Caco-2 (cell line): Measurements from ENCODE around the gene DERA. TPM values are rescaled to one million over a fixed set of nuclear protein-coding genes. Genes with fewer than 3 reads are reported as not detected.

Experiments used
- BruUV-seq: library from RNA; stranded (reverse); fragments of 400-500 nt; replicated peaks from 2 replicates; lab custom pipeline; 2021; lab: Mats Ljungman, UMichigan
- CTCF ChIA-PET: fragments of 300-600 bp; sonication (Branson Sonifier 250); formaldehyde crosslinking; loops from one replicate; lab custom pipeline; 2022; ENCODE audit warnings: antibody characterized with exemption; lab: Charles Lee
- POLR2A ChIA-PET: fragments of 300-600 bp; sonication (Branson Sonifier 250); formaldehyde crosslinking; loops from one replicate; lab custom pipeline; 2022; ENCODE audit warnings: antibody characterized with exemption; lab: Charles Lee
- DNase-seq, 2 experiments: peaks; one replicate each; pipeline versions ENCODE4 v3.0.0 to v3.0.0-alpha.2; 2020 to 2022
- H3K27me3 ChIP-seq: replicated peaks from 2 replicates; pipeline ENCODE4 v1.6.0; 2011; ENCODE audit warnings: low read length; ENCODE audit not compliant: control insufficient read depth, insufficient read depth
- H3K36me3 ChIP-seq: 2 replicates; pipeline ENCODE4 v1.5.1; 2011; ENCODE audit warnings: low read length; ENCODE audit not compliant: control insufficient read depth, insufficient read depth
- H3K4me1 ChIP-seq: fragments of 250-450 bp; sonication (Bioruptor Pico); 2 replicates; pipeline ENCODE4 v1.5.1; 2020; ENCODE audit warnings: mild to moderate bottlenecking
- H3K4me3 ChIP-seq: 2 replicates; pipeline ENCODE4 v1.5.1; 2011; ENCODE audit warnings: low read depth, mild to moderate bottlenecking, control low read depth, low read length
- H3K9me3 ChIP-seq: fragments of 250-450 bp; sonication (Bioruptor Pico); 2 replicates; pipeline ENCODE4 v1.5.1; 2020; ENCODE audit warnings: mild to moderate bottlenecking, moderate library complexity
- H3K27ac Mint-ChIP-seq: one replicate; pipeline ENCODE4 v1.8.0; 2022; ENCODE audit warnings: mixed read lengths; ENCODE audit not compliant: unreplicated experiment
- H3K27me3 Mint-ChIP-seq: one replicate; pipeline ENCODE4 v1.8.0; 2022; ENCODE audit warnings: mixed read lengths; ENCODE audit not compliant: insufficient read depth, unreplicated experiment
- H3K36me3 Mint-ChIP-seq: one replicate; pipeline ENCODE4 v1.8.0; 2022; ENCODE audit warnings: mild to moderate bottlenecking, mixed read lengths; ENCODE audit not compliant: insufficient read depth, unreplicated experiment
- H3K4me1 Mint-ChIP-seq: one replicate; pipeline ENCODE4 v1.8.0; 2022; ENCODE audit warnings: low read depth, mixed read lengths; ENCODE audit not compliant: unreplicated experiment
- H3K4me3 Mint-ChIP-seq: one replicate; pipeline ENCODE4 v1.8.0; 2022; ENCODE audit warnings: mild to moderate bottlenecking, moderate library complexity, mixed read lengths; ENCODE audit not compliant: unreplicated experiment
- H3K9me3 Mint-ChIP-seq: one replicate; pipeline ENCODE4 v1.8.0; 2022; ENCODE audit warnings: mixed read lengths; ENCODE audit not compliant: unreplicated experiment
- CTCF ChIP-seq, 2 experiments: fragments of 200-600 bp in 1 of 2; IDR thresholded peaks; 1 replicate in 1 of 2; 2 replicates in 1 of 2; pipeline versions ENCODE4 v1.5.1 to v1.8.0; 2011 to 2022; ENCODE audit warnings: antibody characterized with exemption in 1 of 2, control low read depth in 1 of 2, inconsistent platforms in 1 of 2, low read depth in 1 of 2, low read length in 1 of 2, mild to moderate bottlenecking in 1 of 2, moderate library complexity in 1 of 2; ENCODE audit not compliant: insufficient read depth in 1 of 2, severe bottlenecking in 1 of 2, unreplicated experiment in 1 of 2
- intact Hi-C: fragments of 100-400 bp; cut with micrococcal nuclease; formaldehyde crosslinking; loops from one replicate; pipeline ENCODE4 v1.10.0; 2022; ENCODE audit not compliant: unreplicated experiment
- total RNA-seq: library from RNA; stranded (reverse); gene quantifications from 2 replicates; pipeline ENCODE4 v1.2.3, GENCODE V29; 2022

Gene DERA
- total RNA-seq, 1 experiment from 2014 or later: 86.4 TPM

DNA sequence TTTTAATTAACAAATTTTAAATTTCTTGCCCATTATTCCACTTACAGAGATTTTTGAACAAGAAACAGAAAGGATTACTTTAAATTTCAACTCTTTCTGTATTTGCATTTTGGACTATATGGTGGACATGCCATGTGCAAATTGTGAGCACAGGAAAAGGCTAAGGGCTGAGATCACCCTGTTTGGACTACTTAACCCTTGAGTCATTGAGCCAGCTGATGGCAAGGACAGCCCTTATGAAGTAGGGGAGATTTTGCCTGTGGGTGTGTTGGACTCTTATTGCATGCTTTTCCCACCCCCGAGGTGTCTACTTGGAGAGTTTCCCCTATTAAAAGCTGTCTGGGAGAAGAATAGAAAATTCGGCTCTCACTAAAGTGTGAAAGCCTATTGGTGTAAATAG lies 17.2 kb downstream of the DERA start:
- H3K36me3 ChIP-seq: no peaks in the 10 kb centered on the region
- POLR2A ChIA-PET: no interaction called here
- no peaks in the 10 kb centered on the region for H3K27me3 ChIP-seq
- no peaks in the 10 kb centered on the region for H3K9me3 ChIP-seq
- Mint-ChIP-seq H3K27me3 (no peaks in the 10 kb centered on the region), H3K4me3 (no peak overlapping the region), H3K27ac (no peak overlapping the region), H3K36me3 (peaks cover 5% of the 10 kb centered on the region), H3K4me1 (peaks cover 31% of the 10 kb centered on the region), H3K9me3 (no peaks in the 10 kb centered on the region)
- intact Hi-C loops: no loop called here
- no peak overlapping the region for H3K4me3 ChIP-seq
- TF ChIP-seq CTCF (IDR thresholded peaks at IDR 0.05; ENCODE audit: insufficient read depth in 1 of 2, low read depth in 1 of 2, low read length in 1 of 2, severe bottlenecking in 1 of 2, unreplicated experiment in 1 of 2): no peak
- CTCF ChIA-PET: no interaction called here
- no peak for DNase-seq
- H3K4me1 ChIP-seq: peaks cover 17% of the 10 kb centered on the region
- no TSS peak for BruUV-seq

GRCh38 chr12:15928870-15929571 lies 17.9 kb downstream of the DERA start:
- H3K27ac Mint-ChIP-seq: no peak overlapping the region
- H3K4me1 Mint-ChIP-seq: peaks cover 31% of the 10 kb centered on the region
- no peak for DNase-seq
- no TSS peak for BruUV-seq
- H3K4me3 ChIP-seq: no peak overlapping the region
- no peak for TF ChIP-seq CTCF (IDR thresholded peaks at IDR 0.05; ENCODE audit: insufficient read depth in 1 of 2, low read depth in 1 of 2, low read length in 1 of 2, severe bottlenecking in 1 of 2, unreplicated experiment in 1 of 2)
- no peaks in the 10 kb centered on the region for H3K9me3 ChIP-seq
- H3K27me3 Mint-ChIP-seq: no peaks in the 10 kb centered on the region
- peaks cover 5% of the 10 kb centered on the region for H3K36me3 Mint-ChIP-seq
- no peaks in the 10 kb centered on the region for H3K27me3 ChIP-seq
- POLR2A ChIA-PET: no interaction called here
- H3K4me3 Mint-ChIP-seq: no peak overlapping the region
- no peaks in the 10 kb centered on the region for H3K9me3 Mint-ChIP-seq
- H3K4me1 ChIP-seq: peaks cover 17% of the 10 kb centered on the region
- H3K36me3 ChIP-seq: no peaks in the 10 kb centered on the region
- intact Hi-C loops: no loop called here
- CTCF ChIA-PET: no interaction called here

- intact Hi-C loops: loop anchor here (5.0 kb wide), 1 partner anchor 46 kb away; no protein-coding TSS in a partner anchor
- Mint-ChIP-seq H3K4me3 (no peak overlapping the region), H3K27me3 (no peaks in the 10 kb centered on the region), H3K27ac (peak overlapping the region; percentile 29), H3K9me3 (no peaks in the 10 kb centered on the region), H3K4me1 (peaks cover 20% of the 10 kb centered on the region), H3K36me3 (no peaks in the 10 kb centered on the region)
- Histone ChIP-seq H3K27me3 (no peaks in the 10 kb centered on the region), H3K36me3 (no peaks in the 10 kb centered on the region), H3K4me3 (no peak overlapping the region), H3K9me3 (no peaks in the 10 kb centered on the region), H3K4me1 (peaks cover 13% of the 10 kb centered on the region)
- BruUV-seq: no TSS peak
- peak; percentile 9 to 27 for TF ChIP-seq CTCF (IDR thresholded peaks at IDR 0.05; ENCODE audit: insufficient read depth in 1 of 2, low read depth in 1 of 2, low read length in 1 of 2, severe bottlenecking in 1 of 2, unreplicated experiment in 1 of 2)
- ChIA-PET CTCF (no interaction called here), POLR2A (interaction anchor here (1.1 kb wide), 1 partner anchor 1127 kb away, joined by 7 read pairs; no protein-coding TSS in a partner anchor)
- DNase-seq: peak in 1 of 2 experiments; percentile 34
Measured at GRCh38 chr12:15931590-15932053, 20.5 kb downstream of the DERA start.
